ENCODE measurements around the gene CFAP210.

Gene CFAP210

DNA sequence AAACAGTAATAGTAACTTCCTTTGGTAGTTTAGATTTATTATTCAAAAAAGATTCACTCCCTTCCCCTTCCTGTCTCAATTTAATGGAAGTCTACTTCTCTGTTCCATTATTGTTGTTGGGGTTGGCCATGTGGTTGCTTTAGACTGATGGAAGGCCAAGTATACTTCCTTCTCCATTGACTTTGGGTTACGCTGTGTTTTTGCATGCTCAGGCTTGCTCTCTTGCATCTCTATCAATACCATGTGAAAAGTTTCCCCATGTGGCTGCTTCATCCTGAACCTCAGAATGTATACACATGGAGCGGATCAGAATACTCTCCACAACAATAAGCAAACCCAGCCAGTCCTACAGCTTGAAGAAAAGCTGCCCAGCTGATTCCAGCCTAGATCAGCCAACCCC lies 20.3 kb downstream of the CFAP210 start:
- no peak for DNase-seq (ENCODE audit: low read depth)
- TF ChIP-seq, protein P1, sequence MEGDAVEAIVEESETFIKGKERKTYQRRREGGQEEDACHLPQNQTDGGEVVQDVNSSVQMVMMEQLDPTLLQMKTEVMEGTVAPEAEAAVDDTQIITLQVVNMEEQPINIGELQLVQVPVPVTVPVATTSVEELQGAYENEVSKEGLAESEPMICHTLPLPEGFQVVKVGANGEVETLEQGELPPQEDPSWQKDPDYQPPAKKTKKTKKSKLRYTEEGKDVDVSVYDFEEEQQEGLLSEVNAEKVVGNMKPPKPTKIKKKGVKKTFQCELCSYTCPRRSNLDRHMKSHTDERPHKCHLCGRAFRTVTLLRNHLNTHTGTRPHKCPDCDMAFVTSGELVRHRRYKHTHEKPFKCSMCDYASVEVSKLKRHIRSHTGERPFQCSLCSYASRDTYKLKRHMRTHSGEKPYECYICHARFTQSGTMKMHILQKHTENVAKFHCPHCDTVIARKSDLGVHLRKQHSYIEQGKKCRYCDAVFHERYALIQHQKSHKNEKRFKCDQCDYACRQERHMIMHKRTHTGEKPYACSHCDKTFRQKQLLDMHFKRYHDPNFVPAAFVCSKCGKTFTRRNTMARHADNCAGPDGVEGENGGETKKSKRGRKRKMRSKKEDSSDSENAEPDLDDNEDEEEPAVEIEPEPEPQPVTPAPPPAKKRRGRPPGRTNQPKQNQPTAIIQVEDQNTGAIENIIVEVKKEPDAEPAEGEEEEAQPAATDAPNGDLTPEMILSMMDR (conservative IDR thresholded peaks at IDR 0.05; ENCODE audit: low read depth, low read length): no peak
- no peak overlapping the region for H3K4me3 ChIP-seq (ENCODE audit: low read depth, low read length)

DNA sequence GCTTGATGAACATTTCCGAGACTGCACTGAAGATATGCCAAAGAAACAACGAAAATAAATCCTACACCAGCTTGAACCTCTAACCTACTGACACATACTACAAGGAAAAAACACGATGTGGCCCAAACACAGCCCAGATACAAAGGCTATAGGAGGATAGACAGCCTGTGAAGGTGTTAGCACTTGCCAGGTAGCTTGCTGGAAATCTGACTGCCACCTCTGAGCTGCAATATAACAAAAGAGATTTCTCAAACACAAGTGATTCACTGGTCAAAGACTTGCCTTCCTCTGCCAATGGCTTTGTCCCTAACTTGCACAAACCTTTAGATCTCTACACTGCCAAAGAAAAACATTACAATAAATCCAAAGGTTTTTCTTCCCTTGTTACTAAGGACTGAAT lies 21.1 kb downstream of the CFAP210 start:
- TF ChIP-seq, protein P1 (conservative IDR thresholded peaks at IDR 0.05; ENCODE audit: low read depth, low read length): no peak
- DNase-seq (ENCODE audit: low read depth): no peak
- no peak overlapping the region for H3K4me3 ChIP-seq (ENCODE audit: low read depth, low read length)

DNA sequence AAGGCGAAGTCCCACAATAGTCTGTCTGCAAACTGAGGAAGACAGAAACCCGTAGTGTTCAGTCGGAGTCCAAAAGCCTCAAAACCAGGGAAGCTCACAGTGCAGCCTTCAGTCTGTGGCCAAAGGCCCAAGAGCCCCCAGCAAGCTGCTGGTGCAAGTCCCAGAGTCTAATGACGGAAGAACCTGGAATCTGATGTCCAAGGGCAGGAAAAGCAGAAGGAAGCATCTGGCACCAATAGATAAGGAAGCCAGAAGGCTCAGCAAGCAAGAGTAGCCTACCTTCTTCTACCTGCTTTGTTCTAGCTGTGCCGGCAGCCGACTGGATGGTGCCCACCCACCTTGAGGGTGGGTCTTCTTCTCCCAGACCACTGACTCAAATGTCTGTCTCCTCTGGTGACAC lies 21.8 kb downstream of the CFAP210 start:
- H3K4me3 ChIP-seq (ENCODE audit: low read depth, low read length): no peak overlapping the region
- TF ChIP-seq, protein P1 (conservative IDR thresholded peaks at IDR 0.05; ENCODE audit: low read depth, low read length): no peak
- no peak for DNase-seq (ENCODE audit: low read depth)

DNA sequence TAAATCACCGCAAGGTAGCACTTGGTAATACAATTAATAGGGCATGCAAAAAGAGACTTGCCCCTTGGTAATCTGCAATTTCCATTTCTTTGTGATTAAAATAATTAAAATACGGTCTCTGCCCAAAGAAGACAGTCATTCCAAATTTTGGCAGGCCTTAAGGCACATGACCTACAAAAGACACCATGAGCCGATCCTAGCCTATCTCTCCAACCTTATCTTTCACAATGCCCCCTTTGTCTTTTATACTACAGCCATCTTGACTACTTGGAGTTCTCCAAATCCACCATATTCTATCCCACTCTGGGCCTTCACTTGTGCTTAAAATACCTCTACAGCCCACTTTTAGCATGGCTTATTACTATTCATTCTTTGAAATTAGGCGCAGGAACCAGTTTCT lies 23.3 kb downstream of the CFAP210 start:
- DNase-seq (ENCODE audit: low read depth): no peak
- TF ChIP-seq, protein P1 (conservative IDR thresholded peaks at IDR 0.05; ENCODE audit: low read depth, low read length): no peak
- no peak overlapping the region for H3K4me3 ChIP-seq (ENCODE audit: low read depth, low read length)

DNA sequence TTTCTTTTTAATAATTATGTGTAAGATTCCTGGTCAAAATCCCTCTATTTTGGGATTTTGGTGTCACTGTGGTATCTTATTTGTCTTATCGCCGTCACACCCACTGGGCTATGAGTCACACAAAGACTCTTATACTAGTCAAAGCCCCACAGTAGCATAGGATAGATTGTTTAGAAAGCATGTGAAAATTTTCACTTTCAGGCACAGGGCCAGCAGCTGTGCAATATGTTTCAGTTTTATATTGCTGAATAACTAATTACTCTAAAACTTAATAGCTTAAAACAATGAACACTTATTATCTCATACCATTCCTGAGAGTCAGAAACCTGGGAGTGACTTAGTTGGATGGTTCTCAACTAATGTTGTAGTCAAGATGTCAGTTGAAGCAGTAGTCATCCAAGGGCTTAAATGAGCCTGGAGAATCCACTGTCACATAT lies 24.0 kb downstream of the CFAP210 start:
- peak; percentile 39 for DNase-seq (ENCODE audit: low read depth)
- H3K4me3 ChIP-seq (ENCODE audit: low read depth, low read length): no peak overlapping the region
- TF ChIP-seq, protein P1 (conservative IDR thresholded peaks at IDR 0.05; ENCODE audit: low read depth, low read length): no peak

DNA sequence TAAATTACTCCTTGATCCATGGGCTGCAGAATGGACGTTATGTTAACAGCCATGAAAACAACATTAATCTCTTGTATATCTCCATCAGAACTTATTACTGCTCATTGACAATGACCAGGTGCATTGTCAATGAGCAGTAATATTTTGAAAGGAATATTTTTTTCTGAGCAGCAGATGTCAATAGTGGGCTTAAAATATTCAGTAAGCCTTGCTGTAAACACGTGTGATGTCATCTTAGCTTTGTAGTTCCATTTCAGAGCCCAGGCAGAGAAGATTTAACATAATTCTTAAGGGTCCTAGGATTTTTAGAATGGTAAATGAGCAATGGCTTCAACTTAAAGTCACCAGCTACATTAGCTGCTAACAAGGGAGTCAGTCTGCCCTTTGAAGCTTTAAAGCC lies 26.6 kb downstream of the CFAP210 start:
- TF ChIP-seq, protein P1 (conservative IDR thresholded peaks at IDR 0.05; ENCODE audit: low read depth, low read length): no peak
- no peak overlapping the region for H3K4me3 ChIP-seq (ENCODE audit: low read depth, low read length)
- no peak for DNase-seq (ENCODE audit: low read depth)

DNA sequence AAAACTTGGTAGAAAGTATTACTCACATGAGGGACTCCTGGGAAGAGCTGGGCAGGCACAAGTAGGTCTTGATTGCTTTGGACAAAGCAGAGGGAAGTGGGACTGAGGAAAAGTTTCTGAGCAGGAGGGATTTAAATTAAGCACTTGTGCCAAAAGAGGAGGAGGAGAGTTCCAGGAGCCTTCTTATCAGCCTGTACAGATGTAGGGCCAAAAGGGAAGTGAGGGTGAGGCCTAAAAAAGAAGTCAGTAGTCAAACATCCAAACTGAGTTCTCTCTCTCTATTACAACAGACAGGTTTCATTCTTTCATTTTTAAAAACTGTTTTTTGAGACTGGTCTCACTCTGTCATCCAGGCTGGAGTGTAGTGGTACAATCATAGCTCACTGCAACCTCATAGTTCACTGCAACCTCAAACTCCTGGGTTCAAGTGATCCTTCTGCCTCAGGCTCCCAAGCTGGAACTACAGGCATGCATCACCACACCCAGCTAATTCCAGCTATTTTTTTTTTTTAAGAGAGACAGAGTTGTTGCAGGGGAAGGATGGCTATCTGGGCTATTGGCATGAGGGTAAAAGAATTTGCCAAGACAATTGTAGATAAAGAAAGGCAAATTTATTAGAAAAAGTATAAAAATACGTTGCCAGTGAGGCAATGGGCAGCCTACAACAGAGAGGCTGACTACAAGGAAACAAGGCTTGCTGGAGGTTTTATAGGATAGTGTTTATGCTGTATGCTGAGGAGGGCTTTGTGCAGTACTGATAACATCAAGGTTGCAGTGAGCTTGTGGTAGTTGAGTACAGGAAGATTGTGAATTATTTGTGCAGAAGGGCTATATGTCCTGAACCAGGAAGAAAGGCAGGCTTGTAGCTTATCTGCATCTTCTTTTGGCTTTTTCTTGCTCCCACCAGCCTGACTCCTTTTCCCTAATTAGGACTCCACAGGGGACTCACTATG lies 29.0 kb downstream of the CFAP210 start:
- DNase-seq (ENCODE audit: low read depth): peak; percentile 2
- TF ChIP-seq, protein P1 (conservative IDR thresholded peaks at IDR 0.05; ENCODE audit: low read depth, low read length): no peak
- H3K4me3 ChIP-seq (ENCODE audit: low read depth, low read length): no peak overlapping the region

Measured in choroid plexus epithelial cell (primary cell).